H9 (cell line): Measurements from ENCODE around the gene FTO. TPM values are rescaled to one million over a fixed set of nuclear protein-coding genes. Genes with fewer than 3 reads are reported as not detected.

Experiments
- DNase-seq: peaks from one replicate; pipeline ENCODE4 v3.0.0-alpha.2; 2017
- H2AFZ ChIP-seq: one replicate; pipeline ENCODE4 v1.6.1; 2013; ENCODE audit warnings: mild to moderate bottlenecking, low read length, control low read depth, moderate library complexity
- H2AK5ac ChIP-seq: 2 replicates; pipeline ENCODE4 v1.6.1; 2013; ENCODE audit warnings: low read length, control low read depth, mixed read lengths; ENCODE audit not compliant: insufficient read length
- H2BK120ac ChIP-seq: one replicate; pipeline ENCODE4 v1.6.1; 2013; ENCODE audit warnings: low read depth, mild to moderate bottlenecking, low read length, control low read depth, inconsistent platforms; ENCODE audit not compliant: poor library complexity, severe bottlenecking
- H2BK12ac ChIP-seq: 2 replicates; pipeline ENCODE4 v1.6.1; 2013; ENCODE audit warnings: low read length, control low read depth, mixed read lengths, low read depth; ENCODE audit not compliant: insufficient read length
- H2BK15ac ChIP-seq: 2 replicates; pipeline ENCODE4 v1.6.1; 2013; ENCODE audit warnings: low read depth, low read length, control low read depth
- H2BK20ac ChIP-seq: one replicate; pipeline ENCODE4 v1.6.1; 2013; ENCODE audit warnings: low read depth, mild to moderate bottlenecking, low read length, control low read depth, inconsistent platforms; ENCODE audit not compliant: poor library complexity, severe bottlenecking
- H2BK5ac ChIP-seq: 2 replicates; pipeline ENCODE4 v1.6.1; 2013; ENCODE audit warnings: low read length, control low read depth, mixed read lengths; ENCODE audit not compliant: insufficient read length
- H3K14ac ChIP-seq: 2 replicates; pipeline ENCODE4 v1.6.1; 2013; ENCODE audit warnings: low read length, control low read depth; ENCODE audit not compliant: insufficient read depth
- H3K18ac ChIP-seq: 2 replicates; pipeline ENCODE4 v1.6.1; 2013; ENCODE audit warnings: low read depth, mild to moderate bottlenecking, mixed read lengths, low read length, control low read depth; ENCODE audit not compliant: insufficient read length
- H3K23ac ChIP-seq: 2 replicates; pipeline ENCODE4 v1.6.1; 2013; ENCODE audit warnings: low read length, control low read depth, mixed read lengths, low read depth; ENCODE audit not compliant: insufficient read length
- H3K23me2 ChIP-seq: 2 replicates; pipeline ENCODE4 v1.6.1; 2013; ENCODE audit warnings: low read depth, mild to moderate bottlenecking, mixed read lengths, low read length, control low read depth; ENCODE audit not compliant: insufficient read length, poor library complexity, severe bottlenecking
- H3K27ac ChIP-seq: 2 replicates; pipeline ENCODE4 v1.5.1; 2013; ENCODE audit warnings: low read length, control low read depth, mixed read lengths, low read depth; ENCODE audit not compliant: insufficient read length
- H3K27me3 ChIP-seq: 2 replicates; pipeline ENCODE4 v1.6.1; 2013; ENCODE audit warnings: low read length, control low read depth, inconsistent platforms; ENCODE audit not compliant: insufficient read depth
- H3K4ac ChIP-seq: 2 replicates; pipeline ENCODE4 v1.6.1; 2013; ENCODE audit warnings: low read depth, mild to moderate bottlenecking, control low read depth, inconsistent platforms, low read length, moderate library complexity
- H3K4me1 ChIP-seq: 2 replicates; pipeline ENCODE4 v1.6.1; 2013; ENCODE audit warnings: low read length, control low read depth, inconsistent platforms; ENCODE audit not compliant: insufficient read depth
- H3K4me2 ChIP-seq: 2 replicates; pipeline ENCODE4 v1.6.1; 2013; ENCODE audit warnings: low read length, control low read depth, mixed read lengths; ENCODE audit not compliant: insufficient read length, insufficient read depth
- H3K56ac ChIP-seq: 2 replicates; pipeline ENCODE4 v1.6.1; 2013; ENCODE audit warnings: low read depth, mild to moderate bottlenecking, mixed read lengths, low read length, control low read depth; ENCODE audit not compliant: insufficient read length
- H3K79me1 ChIP-seq: 2 replicates; pipeline ENCODE4 v1.6.1; 2013; ENCODE audit warnings: low read depth, mild to moderate bottlenecking, moderate library complexity, low read length, control low read depth, inconsistent platforms; ENCODE audit not compliant: insufficient read depth, poor library complexity, severe bottlenecking
- H3K79me2 ChIP-seq: 2 replicates; pipeline ENCODE4 v1.6.1; 2013; ENCODE audit warnings: low read length, control low read depth, inconsistent platforms; ENCODE audit not compliant: insufficient read depth
- H3K9ac ChIP-seq: 2 replicates; pipeline ENCODE4 v1.6.1; 2013; ENCODE audit warnings: low read length, control low read depth, mixed read lengths; ENCODE audit not compliant: insufficient read length; ENCODE audit errors: extremely low read depth
- H3K9me3 ChIP-seq: one replicate; pipeline ENCODE4 v1.6.1; 2013; ENCODE audit warnings: low read depth, low read length, inconsistent platforms; ENCODE audit not compliant: control insufficient read depth
- H3T11ph ChIP-seq: one replicate; pipeline ENCODE4 v1.6.1; 2013; ENCODE audit warnings: mild to moderate bottlenecking, low read length, control low read depth, inconsistent platforms
- H4K20me1 ChIP-seq: one replicate; pipeline ENCODE4 v1.6.1; 2013; ENCODE audit not compliant: control insufficient read depth, insufficient read length, insufficient read depth
- H4K5ac ChIP-seq: 2 replicates; pipeline ENCODE4 v1.6.1; 2013; ENCODE audit warnings: low read depth, mild to moderate bottlenecking, mixed read lengths, low read length, control low read depth; ENCODE audit not compliant: insufficient read length
- H4K8ac ChIP-seq: replicated peaks from 2 replicates; pipeline ENCODE4 v1.6.1; 2013; ENCODE audit warnings: low read length, control low read depth, mixed read lengths, low read depth; ENCODE audit not compliant: insufficient read length
- H4K91ac ChIP-seq: 2 replicates; pipeline ENCODE4 v1.6.1; 2013; ENCODE audit warnings: low read depth, mild to moderate bottlenecking, moderate library complexity, mixed read lengths, low read length, control low read depth; ENCODE audit not compliant: insufficient read length
- H3K27ac Mint-ChIP-seq, 3 experiments: 2 replicates in 2 of 3; 3 replicates in 1 of 3; pipeline ENCODE4 v1.8.0; 2020 to 2021; ENCODE audit warnings: mixed read lengths in 3 of 3, mild to moderate bottlenecking in 1 of 3, moderate library complexity in 1 of 3
- H3K27me3 Mint-ChIP-seq: 2 replicates; pipeline ENCODE4 v1.8.0; 2021; ENCODE audit warnings: low read depth, mild to moderate bottlenecking, moderate library complexity, mixed read lengths
- H3K36me3 Mint-ChIP-seq, 3 experiments: 2 replicates in 2 of 3; 3 replicates in 1 of 3; pipeline ENCODE4 v1.8.0; 2020 to 2021; ENCODE audit warnings: low read depth in 3 of 3, mixed read lengths in 3 of 3; ENCODE audit not compliant: insufficient read depth in 1 of 3
- H3K4me1 Mint-ChIP-seq, 2 experiments: 2 replicates each; pipeline ENCODE4 v1.8.0; 2020; ENCODE audit warnings: mixed read lengths in 2 of 2
- H3K4me3 Mint-ChIP-seq, 2 experiments: 2 replicates in 1 of 2; 3 replicates in 1 of 2; pipeline ENCODE4 v1.8.0; 2020 to 2021; ENCODE audit warnings: mild to moderate bottlenecking in 2 of 2, mixed read lengths in 2 of 2, moderate library complexity in 1 of 2
- H3K9me3 Mint-ChIP-seq, 2 experiments: 2 replicates in 1 of 2; 3 replicates in 1 of 2; pipeline ENCODE4 v1.8.0; 2020; ENCODE audit warnings: mild to moderate bottlenecking in 2 of 2, mixed read lengths in 2 of 2, moderate library complexity in 1 of 2
- CTCF ChIP-seq: fragments of 200-600 bp; sonication (generic); conservative IDR thresholded peaks from 3 replicates; pipeline ENCODE4 v1.8.0; 2021; ENCODE audit warnings: antibody characterized with exemption, mild to moderate bottlenecking
- WGBS: extraction: QIAGEN DNeasy Blood & Tissue Kit; methylation state at CpG from one replicate; pipeline ENCODE4 v1.1.7; 2013; ENCODE audit warnings: missing lambda C conversion rate, low lambda C conversion rate, mixed read lengths; ENCODE audit not compliant: insufficient read length; ENCODE audit errors: extremely low coverage; 5-methylcytosine and 5-hydroxymethylcytosine counted together
- total RNA-seq: library from RNA; stranded (reverse); gene quantifications from 2 replicates; pipeline ENCODE4 v1.2.1, GENCODE V29; 2021

Gene FTO
- total RNA-seq, 1 experiment from 2014 or later: 67.9 TPM

GRCh38 chr16:53745753-53746266, 41.9 kb downstream of the FTO start:
- WGBS: no CpG with 5 or more reads among the region's 4 CpGs
- no peak overlapping the region for H3K14ac ChIP-seq
- H2AK5ac ChIP-seq: no peak overlapping the region
- no peaks in the 10 kb centered on the region for H3K27me3 ChIP-seq
- H2BK120ac ChIP-seq: no peak overlapping the region
- H3K4me3 Mint-ChIP-seq: no peak overlapping the region
- no peaks in the 10 kb centered on the region for H3K23me2 ChIP-seq
- H2BK20ac ChIP-seq: no peak overlapping the region
- H3K79me2 ChIP-seq: no peaks in the 10 kb centered on the region
- no peak for DNase-seq
- H3K27ac Mint-ChIP-seq: no peak overlapping the region
- H3K9me3 ChIP-seq: no peaks in the 10 kb centered on the region
- H3K79me1 ChIP-seq: peaks cover 2% of the 10 kb centered on the region
- no peak overlapping the region for H2BK15ac ChIP-seq
- no peak overlapping the region for H3K4me2 ChIP-seq
- no peak overlapping the region for H2BK5ac ChIP-seq
- peaks cover 3 to 8% of the 10 kb centered on the region in 2 experiments; a peak in 4 of 5 replicates for H3K9me3 Mint-ChIP-seq
- peak; percentile 36; the same call in 2 of the 3 replicates for TF ChIP-seq CTCF
- H3K36me3 Mint-ChIP-seq: peaks cover 0 to 10% (median 6%) of the 10 kb centered on the region in 3 experiments; a peak in 5 of 7 replicates
- no peak overlapping the region for H4K5ac ChIP-seq
- H3K27ac ChIP-seq: no peak overlapping the region
- H3K4me1 Mint-ChIP-seq: peaks cover 16 to 18% of the 10 kb centered on the region in 2 experiments
- no peak overlapping the region for H3K9ac ChIP-seq
- H3K27me3 Mint-ChIP-seq: no peaks in the 10 kb centered on the region
- no peak overlapping the region for H3K23ac ChIP-seq
- H3K4me1 ChIP-seq: peaks cover 3% of the 10 kb centered on the region; the same call in 1 of the 2 replicates
- no peak overlapping the region for H3T11ph ChIP-seq
- no peak overlapping the region for H3K56ac ChIP-seq
- no peaks in the 10 kb centered on the region for H4K20me1 ChIP-seq
- H4K8ac ChIP-seq: no peak overlapping the region
- no peak overlapping the region for H2BK12ac ChIP-seq
- no peak overlapping the region for H4K91ac ChIP-seq
- H2AFZ ChIP-seq: no peak overlapping the region
- H3K18ac ChIP-seq: no peak overlapping the region
- H3K4ac ChIP-seq: no peak overlapping the region
